ENCODE data around the gene PPP4R2.

DNA sequence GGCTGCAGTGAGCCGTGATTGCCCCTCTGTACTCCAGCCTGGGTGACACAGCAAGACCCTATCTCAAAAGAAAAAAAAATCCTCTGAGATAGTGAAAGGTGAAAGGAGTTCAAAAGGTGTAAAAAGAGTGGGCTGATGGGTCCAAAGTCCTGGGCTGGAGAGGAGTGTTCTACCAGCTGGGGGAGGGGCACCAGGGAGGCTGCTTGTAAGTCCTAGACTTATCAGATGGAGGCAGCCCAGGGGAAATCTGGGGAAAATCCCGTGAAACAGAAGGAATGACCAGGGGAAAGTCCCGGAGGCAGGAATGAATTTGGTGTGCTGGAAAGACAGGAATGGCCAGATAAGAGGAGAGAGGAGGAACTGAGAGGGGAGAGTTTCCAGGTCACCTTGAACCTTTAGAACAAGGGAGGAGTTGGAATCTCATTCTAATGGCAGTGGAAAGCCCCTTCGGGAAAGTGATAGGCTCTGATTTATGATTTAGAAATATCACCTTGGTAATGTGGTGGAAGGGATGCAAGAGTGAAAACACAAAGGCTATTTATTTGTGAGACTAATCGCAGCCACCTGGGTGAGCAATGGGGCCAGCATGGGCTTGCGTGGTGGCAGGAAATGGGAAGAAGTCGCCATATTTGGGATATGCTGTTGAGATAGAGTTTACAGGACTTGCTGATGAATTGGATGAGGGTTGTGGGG is 23.4 kb upstream of the PPP4R2 start:
- TF ChIP-seq, protein P1, sequence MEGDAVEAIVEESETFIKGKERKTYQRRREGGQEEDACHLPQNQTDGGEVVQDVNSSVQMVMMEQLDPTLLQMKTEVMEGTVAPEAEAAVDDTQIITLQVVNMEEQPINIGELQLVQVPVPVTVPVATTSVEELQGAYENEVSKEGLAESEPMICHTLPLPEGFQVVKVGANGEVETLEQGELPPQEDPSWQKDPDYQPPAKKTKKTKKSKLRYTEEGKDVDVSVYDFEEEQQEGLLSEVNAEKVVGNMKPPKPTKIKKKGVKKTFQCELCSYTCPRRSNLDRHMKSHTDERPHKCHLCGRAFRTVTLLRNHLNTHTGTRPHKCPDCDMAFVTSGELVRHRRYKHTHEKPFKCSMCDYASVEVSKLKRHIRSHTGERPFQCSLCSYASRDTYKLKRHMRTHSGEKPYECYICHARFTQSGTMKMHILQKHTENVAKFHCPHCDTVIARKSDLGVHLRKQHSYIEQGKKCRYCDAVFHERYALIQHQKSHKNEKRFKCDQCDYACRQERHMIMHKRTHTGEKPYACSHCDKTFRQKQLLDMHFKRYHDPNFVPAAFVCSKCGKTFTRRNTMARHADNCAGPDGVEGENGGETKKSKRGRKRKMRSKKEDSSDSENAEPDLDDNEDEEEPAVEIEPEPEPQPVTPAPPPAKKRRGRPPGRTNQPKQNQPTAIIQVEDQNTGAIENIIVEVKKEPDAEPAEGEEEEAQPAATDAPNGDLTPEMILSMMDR (conservative IDR thresholded peaks at IDR 0.05; ENCODE audit: low read depth, low read length): no peak
- TF ChIP-seq EZH2 (IDR thresholded peaks at IDR 0.05; ENCODE audit: low read length, unreplicated experiment) (no peak), EZH2phosphoT487 (IDR thresholded peaks at IDR 0.05; ENCODE audit: borderline replicate concordance, low read length) (no peak)

All from PC-3 (cell line).